ENCODE data around the gene DDA1.
A peak's percentile ranks its signal among the peaks of the same experiment; 100 is the strongest.
"Not testable (repeated sequence)": the region's sequence is repeated elsewhere in the genome, so short reads cannot be mapped to it uniquely, and the experiment has no call there.

DDA1 gene

GRCh38 chr19:17347877-17348276 is 38.5 kb downstream of the DDA1 start:
- no peak for DNase-seq (ENCODE audit: low spot score)

GRCh38 chr19:17348700-17349099 is 39.3 kb downstream of the DDA1 start:
- no peak for DNase-seq (ENCODE audit: low spot score)

GRCh38 chr19:17351815-17352435 is 42.6 kb downstream of the DDA1 start:
- no peak for DNase-seq (ENCODE audit: low spot score)

- no peak for DNase-seq (ENCODE audit: low spot score)
Observed at GRCh38 chr19:17352608-17353280, 43.4 kb downstream of the DDA1 start.

GRCh38 chr19:17353386-17353785 is 44.0 kb downstream of the DDA1 start:
- DNase-seq (ENCODE audit: low spot score) = no peak

- DNase-seq (ENCODE audit: low spot score) = no peak
Observed at GRCh38 chr19:17357078-17357666, 47.8 kb downstream of the DDA1 start.

GRCh38 chr19:17357724-17358123 is 48.4 kb downstream of the DDA1 start:
- DNase-seq (ENCODE audit: low spot score) = no peak

GRCh38 chr19:17358395-17358794 is 49.0 kb downstream of the DDA1 start:
- no peak for DNase-seq (ENCODE audit: low spot score)

GRCh38 chr19:17359905-17360800 is 50.8 kb downstream of the DDA1 start:
- DNase-seq (ENCODE audit: low spot score) = no peak

GRCh38 chr19:17363852-17364605 is 54.7 kb downstream of the DDA1 start:
- DNase-seq (ENCODE audit: low spot score) = not testable (repeated sequence)

- DNase-seq (ENCODE audit: low spot score) = no peak
Observed at GRCh38 chr19:17365361-17365760, 56.0 kb downstream of the DDA1 start.

- DNase-seq (ENCODE audit: low spot score) = peak; percentile 87
Observed at GRCh38 chr19:17370026-17370587, 60.7 kb downstream of the DDA1 start.

All from NAMALWA (cell line).